CD4-positive, alpha-beta memory T cell (primary cell): Measurements from ENCODE around the gene RNF20. TPM values are rescaled to one million over a fixed set of nuclear protein-coding genes. Genes with fewer than 3 reads are reported as not detected.

Source experiments
- CTCF ChIA-PET: fragments of 350-600 bp; sonication (Branson Sonifier 250); formaldehyde crosslinking; loops from one replicate; lab custom pipeline; 2021; ENCODE audit warnings: inconsistent platforms; ENCODE audit not compliant: partially characterized antibody; lab: Charles Lee
- POLR2A ChIA-PET: fragments of 350-600 bp; sonication (Branson Sonifier 250); formaldehyde crosslinking; loops from one replicate; lab custom pipeline; 2021; ENCODE audit not compliant: partially characterized antibody; lab: Charles Lee
- DNase-seq, 5 donors: peaks; one replicate each; pipeline versions ENCODE4 v3.0.0 to v3.0.0-alpha.2; 2020 to 2022; ENCODE audit warnings: mixed read lengths in 1 of 5
- H3K27ac ChIP-seq: one replicate; pipeline ENCODE4 v1.7.0; 2013; ENCODE audit warnings: low read depth, low read length
- H3K27me3 ChIP-seq: 2 replicates; pipeline ENCODE4 v1.7.0; 2013; ENCODE audit warnings: mild to moderate bottlenecking, low read length, moderate library complexity; ENCODE audit not compliant: insufficient read depth
- H3K36me3 ChIP-seq: 2 replicates; pipeline ENCODE4 v1.7.0; 2013; ENCODE audit warnings: mild to moderate bottlenecking, low read length, moderate library complexity; ENCODE audit not compliant: insufficient read depth
- H3K4me1 ChIP-seq: 2 replicates; pipeline ENCODE4 v1.7.0; 2013; ENCODE audit warnings: mild to moderate bottlenecking, low read length, moderate library complexity; ENCODE audit not compliant: insufficient read depth
- H3K4me3 ChIP-seq, 2 donors: one replicate each; pipeline ENCODE4 v1.7.0; 2013; ENCODE audit warnings: low read length in 2 of 2, mild to moderate bottlenecking in 1 of 2
- H3K9me3 ChIP-seq, 2 donors: one replicate each; pipeline ENCODE4 v1.7.0; 2013; ENCODE audit warnings: low read length in 2 of 2, control low read depth in 1 of 2; ENCODE audit not compliant: control insufficient read depth in 1 of 2
- H3K27ac Mint-ChIP-seq, 7 donors: one replicate each; pipeline ENCODE4 v1.8.0; 2020 to 2021; ENCODE audit warnings: mixed read lengths in 7 of 7, mild to moderate bottlenecking in 6 of 7, inconsistent platforms in 3 of 7, moderate library complexity in 3 of 7
- H3K27me3 Mint-ChIP-seq, 2 donors: one replicate each; pipeline ENCODE4 v1.8.0; 2020 to 2021; ENCODE audit warnings: mixed read lengths in 2 of 2
- H3K36me3 Mint-ChIP-seq, 2 donors: one replicate each; pipeline ENCODE4 v1.8.0; 2020 to 2021; ENCODE audit warnings: mixed read lengths in 2 of 2, inconsistent platforms in 1 of 2, mild to moderate bottlenecking in 1 of 2
- H3K4me1 Mint-ChIP-seq, 4 donors: one replicate each; pipeline ENCODE4 v1.8.0; 2020 to 2021; ENCODE audit warnings: mixed read lengths in 4 of 4, mild to moderate bottlenecking in 1 of 4
- H3K4me3 Mint-ChIP-seq, 8 donors: one replicate each; pipeline ENCODE4 v1.8.0; 2020 to 2021; ENCODE audit warnings: mixed read lengths in 8 of 8, mild to moderate bottlenecking in 7 of 8, moderate library complexity in 6 of 8, inconsistent platforms in 3 of 8
- H3K9me3 Mint-ChIP-seq, 8 donors: one replicate each; pipeline ENCODE4 v1.8.0; 2020 to 2021; ENCODE audit warnings: mixed read lengths in 8 of 8, mild to moderate bottlenecking in 5 of 8, inconsistent platforms in 3 of 8, moderate library complexity in 1 of 8
- intact Hi-C: fragments of 100-400 bp; cut with micrococcal nuclease; formaldehyde crosslinking; loops from one replicate; pipeline ENCODE4 v1.15.1; 2023
- polyA plus RNA-seq, 2 donors: library from polyadenylated mRNA; unstranded; fragments of 300-500 nt; fragmentation: Illumina TruSeq; gene quantifications; one replicate each; pipeline ENCODE4 v1.2.3, GENCODE V29; 2021
- total RNA-seq, 2 experiments: library from RNA; stranded (reverse); gene quantifications; one replicate each; pipeline ENCODE4 v1.2.3, GENCODE V29; 2021

Gene RNF20
- total and polyA plus RNA-seq, 4 experiments from 2014 or later, result 23.6 to 67.4 (median 56.3) TPM

DNA sequence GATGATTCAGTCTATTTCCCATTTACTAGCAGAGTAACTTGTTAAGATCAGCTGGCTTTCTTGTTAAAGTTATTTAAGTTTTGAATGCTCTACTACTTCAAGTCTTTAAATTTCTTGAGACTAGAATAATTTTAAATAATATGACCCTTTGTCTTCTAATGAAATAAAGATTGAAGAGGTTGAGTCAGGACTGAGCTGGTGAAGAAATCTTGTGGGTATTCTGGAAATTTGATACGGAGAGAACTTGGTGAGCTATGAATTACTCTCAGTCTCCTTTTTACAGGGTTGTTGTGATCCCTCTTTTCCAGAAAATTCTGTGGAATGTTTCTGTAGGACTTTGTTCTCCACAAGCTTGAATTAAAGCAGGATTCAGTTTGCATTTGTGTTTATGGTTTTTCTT, 29.3 kb downstream of the RNF20 start:
- ChIA-PET CTCF (no interaction called here), POLR2A (no interaction called here)
- Histone ChIP-seq H3K9me3 (no peaks in the 10 kb centered on the region), H3K27me3 (no peaks in the 10 kb centered on the region), H3K4me1 (peaks cover 16% of the 10 kb centered on the region), H3K27ac (no peak overlapping the region), H3K36me3 (peaks cover 33% of the 10 kb centered on the region), H3K4me3 (no peak overlapping the region)
- no peaks in the 10 kb centered on the region for H3K27me3 Mint-ChIP-seq
- peaks cover 0 to 4% (median 0%) of the 10 kb centered on the region in 8 donors for H3K9me3 Mint-ChIP-seq
- no peak overlapping the region for H3K4me3 Mint-ChIP-seq
- no peak overlapping the region for H3K27ac Mint-ChIP-seq
- peaks cover 75 to 85% of the 10 kb centered on the region in 2 donors for H3K36me3 Mint-ChIP-seq
- DNase-seq, result no peak
- peaks cover 26 to 46% (median 39%) of the 10 kb centered on the region in 4 donors for H3K4me1 Mint-ChIP-seq
- intact Hi-C loops, result no loop called here

DNA sequence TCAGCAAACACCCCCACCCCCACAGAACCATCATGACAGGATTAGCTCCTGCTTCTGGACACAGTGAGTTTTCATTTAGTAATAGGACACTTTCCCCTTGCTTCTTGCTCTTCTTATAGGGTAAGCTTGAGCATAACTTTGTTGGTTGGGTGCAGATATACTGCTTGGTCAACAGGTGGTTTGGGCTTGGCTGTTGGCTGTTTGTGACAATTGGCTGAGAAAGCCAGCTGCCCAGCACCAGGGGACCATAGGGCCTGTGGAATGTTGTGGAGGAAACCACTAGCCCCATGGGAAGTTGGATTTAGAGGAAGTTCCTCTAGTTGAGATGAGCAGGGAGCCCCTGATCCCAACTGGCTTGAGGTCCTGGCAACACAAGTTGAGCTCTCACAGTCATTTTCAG, 30.6 kb downstream of the RNF20 start:
- H3K36me3 Mint-ChIP-seq, result peaks cover 66 to 76% of the 10 kb centered on the region in 2 donors
- H3K4me1 Mint-ChIP-seq, result peaks cover 27 to 51% (median 40%) of the 10 kb centered on the region in 4 donors
- POLR2A ChIA-PET, result no interaction called here
- no peak for DNase-seq
- intact Hi-C loops, result no loop called here
- Histone ChIP-seq H3K27me3 (no peaks in the 10 kb centered on the region), H3K4me1 (peaks cover 28% of the 10 kb centered on the region), H3K4me3 (no peak overlapping the region), H3K27ac (no peak overlapping the region), H3K9me3 (no peaks in the 10 kb centered on the region), H3K36me3 (peaks cover 27% of the 10 kb centered on the region)
- CTCF ChIA-PET, result interaction anchor here (1.5 kb wide), 1 partner anchor 25 kb away, joined by 4 read pairs; no protein-coding TSS in a partner anchor
- peak overlapping the region in 1 of 7 donors; percentile 7 for H3K27ac Mint-ChIP-seq
- no peaks in the 10 kb centered on the region for H3K9me3 Mint-ChIP-seq
- no peak overlapping the region for H3K4me3 Mint-ChIP-seq
- no peaks in the 10 kb centered on the region for H3K27me3 Mint-ChIP-seq

DNA sequence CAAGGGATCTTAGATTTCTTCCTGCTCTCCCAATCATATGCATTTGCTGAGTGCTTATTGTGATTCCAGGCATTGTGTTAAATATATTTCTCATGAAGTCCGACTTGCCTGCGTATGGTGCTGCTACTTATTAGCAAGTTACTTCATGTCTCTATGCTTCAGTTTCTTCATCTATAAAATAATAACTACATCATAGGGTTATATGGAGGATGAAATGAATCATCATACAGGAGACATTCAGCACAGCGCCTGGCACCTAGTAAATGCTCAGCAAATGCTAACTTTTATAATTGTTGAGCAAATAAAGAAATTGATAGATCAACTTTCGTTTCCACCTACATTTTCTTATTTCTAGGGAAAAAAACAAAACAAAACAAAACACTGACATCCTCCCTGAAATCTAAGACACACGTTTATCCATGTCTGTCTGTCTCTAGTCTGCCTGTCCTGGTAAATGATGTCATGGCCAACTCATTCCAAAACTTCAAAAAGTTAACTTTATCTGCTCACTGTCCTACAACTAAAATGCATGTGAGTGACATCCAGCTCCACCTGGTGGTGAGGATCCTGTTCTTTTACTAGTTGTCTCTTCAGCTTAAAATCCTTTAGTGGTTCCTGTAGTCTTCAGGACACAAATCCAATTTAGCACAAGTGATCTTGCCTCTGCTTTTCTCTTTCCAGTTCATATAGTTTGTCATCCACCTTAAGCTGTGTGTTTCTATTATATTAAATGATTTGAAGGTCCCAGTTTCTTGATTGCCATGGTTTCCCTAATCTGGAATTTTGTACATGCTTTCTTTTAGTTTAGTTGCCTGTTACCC, 33.5 kb downstream of the RNF20 start:
- intact Hi-C loops, result no loop called here
- peak overlapping the region in 6 of 7 donors; percentile 20 to 93 (median 36) for H3K27ac Mint-ChIP-seq
- H3K36me3 Mint-ChIP-seq, result peaks cover 45 to 58% of the 10 kb centered on the region in 2 donors
- H3K27me3 Mint-ChIP-seq, result no peaks in the 10 kb centered on the region
- peaks cover 20% of the 10 kb centered on the region for H3K36me3 ChIP-seq
- no peak overlapping the region for H3K27ac ChIP-seq
- peaks cover 30 to 55% (median 45%) of the 10 kb centered on the region in 4 donors for H3K4me1 Mint-ChIP-seq
- H3K4me1 ChIP-seq, result peaks cover 49% of the 10 kb centered on the region
- DNase-seq, result peak in 3 of 5 donors; percentile 9 to 22 (median 10)
- no peaks in the 10 kb centered on the region for H3K9me3 Mint-ChIP-seq
- CTCF ChIA-PET, result interaction anchor here (1.0 to 1.5 kb wide), 5 partner anchors 9 to 109 kb away, joined by 3 to 5 read pairs (median 3); no protein-coding TSS in a partner anchor
- H3K4me3 ChIP-seq, result no peak overlapping the region
- no peak overlapping the region for H3K4me3 Mint-ChIP-seq
- POLR2A ChIA-PET, result interaction anchor here (1.4 kb wide), 1 partner anchor 33 kb away, joined by 6 read pairs; the partner anchor contains the start of gene RNF20
- no peaks in the 10 kb centered on the region for H3K27me3 ChIP-seq
- no peaks in the 10 kb centered on the region for H3K9me3 ChIP-seq

DNA sequence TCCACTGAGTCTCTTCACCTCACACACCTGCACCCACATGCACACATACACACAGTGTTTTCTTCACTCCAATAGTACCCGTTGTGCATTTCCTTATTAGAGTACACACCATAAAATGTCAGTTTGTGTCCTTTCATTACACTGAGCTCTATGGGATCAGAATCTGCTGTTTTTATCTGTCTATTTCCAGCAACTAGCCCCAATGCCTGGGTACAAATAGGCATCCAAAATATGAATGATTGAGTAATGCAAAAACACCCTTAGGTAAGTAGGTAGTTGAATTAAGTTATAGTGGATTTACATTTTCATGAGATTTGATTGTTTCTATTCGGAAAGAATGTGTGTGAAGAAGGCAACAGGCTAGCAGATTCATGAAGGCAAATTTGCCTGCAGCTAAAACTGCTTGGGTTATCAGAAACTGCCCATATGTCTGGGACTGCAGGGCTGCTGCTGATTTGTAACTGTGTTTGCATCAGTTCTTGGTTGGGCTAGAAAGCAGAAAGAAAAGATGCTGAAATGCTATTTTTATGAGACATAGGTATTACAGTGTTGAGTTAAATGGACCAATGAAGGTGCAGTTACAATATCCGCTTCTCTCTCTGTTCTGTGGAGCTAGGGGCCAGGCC, 34.2 kb downstream of the RNF20 start:
- H3K4me1 ChIP-seq, result peaks cover 53% of the 10 kb centered on the region
- ChIA-PET CTCF (interaction anchor here (1.0 to 1.5 kb wide), 5 partner anchors 8 to 109 kb away, joined by 3 to 5 read pairs (median 3); no protein-coding TSS in a partner anchor), POLR2A (interaction anchor here (1.4 kb wide), 1 partner anchor 34 kb away, joined by 6 read pairs; the partner anchor contains the start of gene RNF20)
- Mint-ChIP-seq H3K36me3 (peaks cover 38 to 51% of the 10 kb centered on the region in 2 donors), H3K4me1 (peaks cover 34 to 60% (median 49%) of the 10 kb centered on the region in 4 donors), H3K27me3 (no peaks in the 10 kb centered on the region), H3K27ac (peak overlapping the region in 6 of 7 donors; percentile 7 to 93 (median 52)), H3K9me3 (no peaks in the 10 kb centered on the region), H3K4me3 (no peak overlapping the region)
- no peaks in the 10 kb centered on the region for H3K9me3 ChIP-seq
- peaks cover 13% of the 10 kb centered on the region for H3K36me3 ChIP-seq
- no peak overlapping the region for H3K4me3 ChIP-seq
- H3K27me3 ChIP-seq, result no peaks in the 10 kb centered on the region
- H3K27ac ChIP-seq, result no peak overlapping the region
- no peak for DNase-seq
- intact Hi-C loops, result no loop called here

DNA sequence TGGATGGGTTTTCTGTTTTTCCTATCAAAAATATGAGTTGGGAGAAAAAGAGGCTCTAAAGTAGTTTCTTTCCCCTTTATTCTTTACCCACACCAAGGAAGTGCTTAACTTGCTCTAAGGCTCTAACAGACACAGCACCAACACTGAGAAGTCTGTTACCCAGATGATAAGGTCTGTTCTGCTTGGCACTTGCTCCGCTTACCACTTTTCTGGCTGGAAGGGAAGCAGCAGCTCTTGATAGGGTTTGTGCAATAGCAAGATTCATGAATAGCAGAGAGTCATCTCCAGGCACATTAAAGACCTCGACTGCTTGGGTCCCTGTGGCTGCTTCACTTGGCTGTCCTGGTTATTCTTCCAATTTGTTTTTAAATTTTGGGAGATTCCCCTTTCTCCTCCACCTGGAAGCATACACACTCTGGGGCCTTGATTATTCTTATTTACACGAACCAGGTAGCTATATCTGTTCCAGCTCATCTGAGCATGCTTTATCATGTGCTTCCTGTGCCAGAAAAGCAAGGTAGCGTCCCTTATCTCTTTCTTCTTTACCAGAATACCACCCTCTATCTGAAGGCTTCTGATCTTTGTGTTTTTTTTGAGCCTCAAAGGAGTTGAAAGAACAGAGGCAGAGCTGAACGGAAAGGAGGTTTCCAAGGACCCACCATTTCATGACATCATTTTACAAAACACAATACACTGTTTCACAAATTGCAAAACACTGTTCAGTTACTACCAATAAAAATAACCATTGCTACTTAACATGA, 36.3 kb downstream of the RNF20 start:
- H3K9me3 Mint-ChIP-seq, result no peaks in the 10 kb centered on the region
- H3K36me3 ChIP-seq, result no peaks in the 10 kb centered on the region
- POLR2A ChIA-PET, result interaction anchor here (0.8 to 1.6 kb wide), 3 partner anchors 31 to 171 kb away, joined by 3 to 6 read pairs (median 6); partner anchors contain the start of genes MRPL50, RNF20 and ZNF189
- CTCF ChIA-PET, result interaction anchor here (1.4 to 2.1 kb wide), 2 partner anchors 17 to 142 kb away, joined by 3 to 5 read pairs; no protein-coding TSS in a partner anchor
- peaks cover 74% of the 10 kb centered on the region for H3K4me1 ChIP-seq
- intact Hi-C loops, result loop anchor here (1.0 kb wide), 1 partner anchor 37 kb away; the partner anchor contains the start of gene RNF20
- H3K4me1 Mint-ChIP-seq, result peaks cover 45 to 81% (median 67%) of the 10 kb centered on the region in 4 donors
- no peaks in the 10 kb centered on the region for H3K27me3 ChIP-seq
- H3K27ac ChIP-seq, result peak overlapping the region; percentile 5
- no peaks in the 10 kb centered on the region for H3K9me3 ChIP-seq
- H3K4me3 Mint-ChIP-seq, result peak overlapping the region in 7 of 8 donors; percentile 1 to 80 (median 40)
- peak overlapping the region; percentile 84 to 94 (median 91) for H3K27ac Mint-ChIP-seq
- DNase-seq, result peak; percentile 47 to 75 (median 67)
- H3K36me3 Mint-ChIP-seq, result peaks cover 21 to 36% of the 10 kb centered on the region in 2 donors
- H3K4me3 ChIP-seq, result no peak overlapping the region
- H3K27me3 Mint-ChIP-seq, result no peaks in the 10 kb centered on the region

DNA sequence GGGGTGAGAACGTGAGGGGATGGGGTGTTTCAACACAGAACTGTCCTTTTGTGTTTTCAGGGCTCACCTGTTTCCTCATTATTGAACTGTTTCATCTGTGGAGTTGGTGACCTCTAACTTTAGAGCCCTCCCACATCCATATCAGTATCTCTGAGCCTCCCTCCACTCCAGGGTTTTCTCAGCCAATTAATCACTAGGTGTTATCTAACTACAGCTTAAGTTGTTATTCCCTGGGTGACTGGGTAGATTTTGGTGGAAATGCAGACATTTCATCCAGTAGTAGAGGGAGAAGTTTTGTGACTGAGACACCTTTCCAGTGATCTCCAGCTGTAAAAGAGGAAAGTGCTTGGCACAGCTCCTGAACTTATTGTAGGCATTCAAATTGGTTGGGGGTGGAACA, 37.5 kb downstream of the RNF20 start:
- CTCF ChIA-PET, result interaction anchor here (1.2 to 2.1 kb wide), 2 partner anchors 16 to 112 kb away, joined by 3 to 5 read pairs; no protein-coding TSS in a partner anchor
- Mint-ChIP-seq H3K4me3 (peak overlapping the region in 6 of 8 donors; percentile 14 to 80 (median 52)), H3K27ac (peak overlapping the region; percentile 84 to 94 (median 91)), H3K36me3 (peaks cover 12 to 31% of the 10 kb centered on the region in 2 donors), H3K4me1 (peaks cover 43 to 82% (median 68%) of the 10 kb centered on the region in 4 donors), H3K9me3 (no peaks in the 10 kb centered on the region), H3K27me3 (no peaks in the 10 kb centered on the region)
- Histone ChIP-seq H3K4me3 (no peak overlapping the region), H3K9me3 (no peaks in the 10 kb centered on the region), H3K27ac (no peak overlapping the region), H3K36me3 (no peaks in the 10 kb centered on the region), H3K4me1 (peaks cover 74% of the 10 kb centered on the region), H3K27me3 (no peaks in the 10 kb centered on the region)
- POLR2A ChIA-PET, result interaction anchor here (1.5 to 1.6 kb wide), 2 partner anchors 38 to 173 kb away, joined by 6 read pairs; partner anchors contain the start of genes MRPL50, RNF20 and ZNF189
- DNase-seq, result no peak
- intact Hi-C loops, result no loop called here
